Hippocampal formation (tissue), 2 donors: Measurements from ENCODE around the gene CACNA1C.

ENCODE experiments used
- DNase-seq, 2 donors: peaks; one replicate each; lab custom pipeline; 2025; lab: John Stamatoyannopoulos, UW

Gene CACNA1C

DNA sequence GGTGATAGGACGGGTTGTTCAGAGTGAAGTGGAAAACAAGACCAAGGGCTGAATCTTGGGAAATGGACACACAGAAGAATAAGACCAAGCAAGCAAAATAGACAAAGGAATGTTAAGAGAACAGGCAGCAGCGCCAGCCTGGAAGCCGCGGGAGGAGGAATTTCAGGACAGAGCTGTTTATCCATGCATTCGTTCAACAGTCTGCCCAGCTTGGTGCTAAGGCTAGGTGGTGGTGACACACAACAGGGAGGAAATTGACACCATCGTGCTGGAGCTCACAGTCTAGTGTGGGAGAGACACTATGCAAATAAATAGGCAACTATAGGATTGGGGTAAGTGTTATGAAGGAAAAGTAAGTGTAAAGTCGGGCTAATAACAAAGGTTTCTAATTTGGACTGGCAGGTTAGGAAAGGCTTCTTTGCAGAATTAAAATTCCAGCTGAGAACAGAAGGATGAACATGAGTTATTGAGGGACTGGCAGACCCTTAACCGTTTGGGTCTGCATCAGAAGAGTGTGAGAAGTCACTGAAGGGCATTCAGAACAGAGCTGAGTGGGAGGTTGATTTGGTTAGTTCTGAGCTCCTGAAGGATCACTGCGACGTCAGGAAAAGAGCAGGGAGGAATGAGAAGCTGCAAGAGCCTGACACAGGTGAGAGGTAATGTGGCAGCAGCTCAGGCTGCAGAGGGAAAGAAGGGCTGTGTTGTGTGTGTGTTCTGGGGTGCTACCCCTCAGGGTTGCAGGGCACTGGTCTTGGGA lies 499.4 kb downstream of the CACNA1C start:
- DNase-seq: no peak

DNA sequence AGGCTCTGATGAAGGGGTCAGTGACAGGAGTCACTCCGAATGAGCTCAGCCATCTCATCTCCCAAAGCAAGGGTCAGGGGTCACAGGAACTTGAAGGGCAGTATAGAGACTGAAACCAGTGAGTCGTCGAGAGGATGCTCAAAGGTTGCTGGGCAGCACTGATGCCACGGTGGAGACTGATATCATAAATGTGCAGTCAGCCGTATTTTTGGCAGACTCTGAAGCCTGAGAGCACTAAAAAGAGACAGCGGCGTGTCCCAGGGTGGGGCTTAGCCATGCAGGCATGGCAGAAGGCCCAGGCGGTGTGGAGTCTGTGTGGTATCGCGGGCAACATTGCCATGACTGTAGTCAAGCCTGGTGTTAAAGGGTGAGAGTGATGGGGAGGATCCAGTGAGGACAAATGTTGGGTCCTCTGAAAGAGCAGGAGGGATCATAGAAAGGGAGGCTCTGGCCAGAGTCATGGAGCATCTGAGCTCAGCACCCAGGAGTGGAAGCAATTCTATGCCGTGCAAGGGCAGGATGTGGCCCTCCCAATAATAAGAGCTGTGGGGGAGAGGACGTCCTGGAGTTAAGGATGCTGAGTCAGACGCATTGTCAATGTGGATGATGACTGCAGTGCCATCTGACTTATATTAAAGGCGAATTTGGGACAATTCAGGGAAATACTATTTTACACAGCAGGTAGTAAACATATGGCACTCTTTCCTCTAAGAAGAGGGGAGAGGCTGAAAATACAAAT lies 500.8 kb downstream of the CACNA1C start:
- DNase-seq: no peak

DNA sequence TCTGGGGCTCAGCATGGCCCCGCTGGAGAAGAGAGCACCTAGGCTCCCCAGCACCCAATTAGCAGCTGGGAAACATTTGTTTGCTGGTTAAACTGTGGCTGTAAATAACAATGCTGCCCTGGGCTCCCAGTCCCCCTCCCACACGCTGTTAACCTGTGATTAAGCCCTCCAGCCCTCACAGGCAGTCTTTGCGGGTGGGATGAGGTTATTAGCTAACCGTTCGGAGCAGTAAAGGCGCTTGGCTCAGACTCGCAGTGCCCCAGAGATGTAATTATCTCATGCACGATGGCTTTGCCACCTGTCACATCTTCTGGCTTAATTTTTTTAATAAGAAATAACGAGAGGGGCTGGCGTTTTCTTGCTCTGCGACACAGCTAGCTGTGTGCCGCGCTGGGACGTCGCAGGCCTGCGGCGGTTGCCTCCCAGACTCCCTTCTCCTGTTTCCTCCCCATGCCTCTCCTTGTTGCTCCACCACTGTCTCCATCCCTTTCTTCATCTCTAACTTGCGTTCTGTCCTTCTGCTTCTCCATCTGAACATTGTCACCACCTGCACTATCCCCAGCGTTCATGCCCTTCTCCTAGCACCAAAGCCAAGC lies 502.8 kb downstream of the CACNA1C start:
- DNase-seq: no peak

DNA sequence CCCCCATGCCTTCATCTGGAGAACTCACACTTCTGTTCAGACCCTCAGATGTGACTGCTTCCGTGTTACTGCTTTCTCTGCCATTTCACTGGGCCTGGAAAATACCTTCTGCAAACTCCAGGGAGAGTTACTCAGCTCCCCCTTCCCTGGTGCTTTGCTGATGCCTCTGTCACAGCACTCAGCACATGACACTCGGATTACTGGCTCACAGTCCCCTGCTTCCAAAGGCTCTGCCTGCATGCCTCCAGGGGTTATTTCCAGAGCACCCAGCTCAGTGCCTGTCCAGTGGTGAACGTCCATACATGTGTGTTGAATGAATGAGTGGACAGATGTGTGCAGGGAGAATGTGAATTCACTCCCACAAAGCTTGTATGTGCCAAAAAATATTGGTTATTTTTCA lies 504.8 kb downstream of the CACNA1C start:
- DNase-seq: no peak

DNA sequence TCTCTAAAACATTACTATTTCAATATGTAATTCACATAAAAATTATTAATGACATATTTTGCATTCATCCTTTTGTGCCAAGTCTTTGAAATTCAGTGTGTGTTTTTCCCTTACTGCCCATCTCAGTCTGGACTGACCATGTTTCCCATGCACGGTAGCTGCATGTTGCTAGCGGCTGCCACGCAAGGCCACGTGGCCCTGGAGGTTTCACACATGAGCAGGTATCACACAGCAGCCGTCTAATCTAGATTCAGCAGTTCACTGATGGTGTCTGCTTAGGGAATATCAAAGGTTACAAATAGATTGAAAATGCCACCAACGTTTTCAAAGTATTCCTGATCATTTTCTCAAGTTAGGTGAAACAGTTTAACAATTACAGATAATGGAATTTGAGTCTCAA lies 507.1 kb downstream of the CACNA1C start:
- no peak for DNase-seq

DNA sequence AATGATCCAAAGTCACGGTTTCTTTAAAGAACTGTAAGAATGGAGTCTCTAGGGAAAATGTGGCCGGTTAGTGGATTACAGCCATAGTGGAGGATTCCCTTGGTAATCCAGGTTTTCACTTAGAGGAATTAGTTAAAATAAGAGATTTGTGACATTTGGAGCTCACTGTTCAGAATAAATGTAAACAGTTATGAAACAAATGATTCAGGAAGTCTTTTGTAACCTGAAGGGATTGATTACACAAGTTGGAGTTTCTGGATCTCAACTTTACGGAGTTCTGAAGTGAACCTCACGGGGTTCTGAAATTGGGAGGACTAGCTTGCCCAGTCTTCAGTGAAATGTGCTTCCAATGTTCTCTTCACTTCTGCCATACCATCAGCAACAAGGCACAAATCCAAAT lies 507.6 kb downstream of the CACNA1C start:
- DNase-seq: no peak

GRCh38 chr12:2561367-2561766 lies 508.6 kb downstream of the CACNA1C start:
- no peak for DNase-seq

- no peak for DNase-seq
Measured at GRCh38 chr12:2562400-2562799, 509.6 kb downstream of the CACNA1C start.

DNA sequence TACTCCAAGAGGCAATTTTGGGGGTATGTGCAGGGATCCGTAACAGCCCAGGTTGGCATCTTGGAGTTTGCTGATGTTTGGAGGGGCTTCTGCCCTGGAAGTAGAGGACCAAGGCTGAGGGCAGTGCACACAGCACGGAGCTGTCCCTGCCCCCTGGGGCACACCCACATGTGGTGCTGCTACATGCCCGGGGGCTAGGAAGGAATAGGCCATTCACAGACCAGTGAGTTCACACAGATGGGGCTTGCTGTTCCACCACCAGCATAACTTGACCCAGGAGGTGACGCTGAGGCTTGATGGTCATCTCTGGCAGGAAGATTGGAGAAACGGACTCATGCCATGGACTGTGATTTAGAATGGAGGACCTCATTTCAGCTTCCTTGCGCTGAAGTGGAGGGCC lies 510.9 kb downstream of the CACNA1C start:
- no peak for DNase-seq

DNA sequence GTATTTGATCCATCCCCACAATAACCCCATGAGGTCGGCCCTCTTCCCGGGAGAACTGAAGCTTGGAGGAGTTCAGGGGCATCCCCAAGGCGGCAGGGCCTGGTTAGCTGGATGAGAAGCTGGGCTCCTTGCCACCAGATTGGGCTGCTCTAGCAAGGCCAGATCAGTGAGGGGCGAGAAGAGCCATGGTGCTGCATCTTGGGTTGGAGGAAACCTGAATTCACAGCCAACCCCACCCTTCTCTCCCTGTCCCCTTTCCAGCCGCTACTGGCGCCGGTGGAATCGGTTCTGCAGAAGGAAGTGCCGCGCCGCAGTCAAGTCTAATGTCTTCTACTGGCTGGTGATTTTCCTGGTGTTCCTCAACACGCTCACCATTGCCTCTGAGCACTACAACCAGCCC lies 513.4 kb downstream of the CACNA1C start:
- no peak for DNase-seq

GRCh38 chr12:2567711-2568110 lies 514.9 kb downstream of the CACNA1C start:
- DNase-seq: no peak

DNA sequence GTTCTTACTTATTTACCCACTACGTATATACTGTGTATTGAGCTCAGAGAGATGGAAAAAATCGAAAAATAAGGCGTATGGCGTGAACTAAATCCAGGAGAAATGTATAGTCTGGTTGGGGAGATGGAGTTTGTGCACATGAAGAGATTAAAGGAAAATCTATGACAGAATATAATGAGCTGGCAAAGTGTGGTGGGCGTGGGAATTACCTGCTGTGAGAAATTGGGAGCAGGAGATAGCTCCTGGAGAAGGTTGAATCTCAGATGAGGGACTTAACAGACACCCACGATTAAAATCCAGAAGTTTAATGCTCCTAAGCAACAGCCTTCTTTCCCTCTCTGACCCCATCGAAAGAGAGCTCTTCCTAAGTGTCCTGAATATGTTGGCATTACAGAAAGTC lies 517.8 kb downstream of the CACNA1C start:
- DNase-seq: no peak

DNA sequence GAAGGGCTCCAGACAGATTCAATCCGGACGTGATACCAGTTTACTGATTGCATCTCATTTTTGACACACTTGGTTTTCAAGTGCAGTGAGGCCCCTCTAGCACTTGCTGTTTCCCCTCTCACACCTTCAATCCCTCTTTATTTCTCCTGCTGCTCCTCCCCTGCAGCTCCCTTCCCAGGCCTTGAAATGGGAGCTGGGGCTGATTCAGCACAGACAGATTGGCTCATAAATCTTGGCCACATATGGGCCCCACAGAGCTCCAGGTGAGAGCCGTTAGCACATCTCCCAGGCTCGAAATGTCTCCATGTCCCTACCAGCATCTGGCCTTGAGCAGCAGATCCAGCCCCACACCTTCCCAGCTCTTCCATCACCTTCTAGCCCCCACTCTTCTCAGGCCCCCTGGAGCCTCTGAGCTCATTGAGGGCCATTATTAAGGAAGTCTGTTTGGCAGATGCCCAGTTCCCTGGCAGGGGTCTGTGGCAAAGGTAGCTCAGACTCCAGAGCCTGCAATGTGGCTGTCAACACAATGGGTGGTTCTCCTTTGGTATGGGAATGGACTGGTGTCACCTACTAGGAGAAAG lies 521.7 kb downstream of the CACNA1C start:
- DNase-seq: no peak

- DNase-seq: no peak
Measured at GRCh38 chr12:2575245-2575644, 522.5 kb downstream of the CACNA1C start.

GRCh38 chr12:2578211-2578610 lies 525.4 kb downstream of the CACNA1C start:
- no peak for DNase-seq

GRCh38 chr12:2578772-2579171 lies 526.0 kb downstream of the CACNA1C start:
- no peak for DNase-seq

GRCh38 chr12:2580821-2581220 lies 528.0 kb downstream of the CACNA1C start:
- DNase-seq: no peak

GRCh38 chr12:2581293-2582045 lies 528.7 kb downstream of the CACNA1C start:
- DNase-seq: no peak

- DNase-seq: no peak
Measured at GRCh38 chr12:2582631-2583030, 529.8 kb downstream of the CACNA1C start.

GRCh38 chr12:2583091-2583497 lies 530.3 kb downstream of the CACNA1C start:
- peak in 1 of 2 donors; percentile 23 for DNase-seq

DNA sequence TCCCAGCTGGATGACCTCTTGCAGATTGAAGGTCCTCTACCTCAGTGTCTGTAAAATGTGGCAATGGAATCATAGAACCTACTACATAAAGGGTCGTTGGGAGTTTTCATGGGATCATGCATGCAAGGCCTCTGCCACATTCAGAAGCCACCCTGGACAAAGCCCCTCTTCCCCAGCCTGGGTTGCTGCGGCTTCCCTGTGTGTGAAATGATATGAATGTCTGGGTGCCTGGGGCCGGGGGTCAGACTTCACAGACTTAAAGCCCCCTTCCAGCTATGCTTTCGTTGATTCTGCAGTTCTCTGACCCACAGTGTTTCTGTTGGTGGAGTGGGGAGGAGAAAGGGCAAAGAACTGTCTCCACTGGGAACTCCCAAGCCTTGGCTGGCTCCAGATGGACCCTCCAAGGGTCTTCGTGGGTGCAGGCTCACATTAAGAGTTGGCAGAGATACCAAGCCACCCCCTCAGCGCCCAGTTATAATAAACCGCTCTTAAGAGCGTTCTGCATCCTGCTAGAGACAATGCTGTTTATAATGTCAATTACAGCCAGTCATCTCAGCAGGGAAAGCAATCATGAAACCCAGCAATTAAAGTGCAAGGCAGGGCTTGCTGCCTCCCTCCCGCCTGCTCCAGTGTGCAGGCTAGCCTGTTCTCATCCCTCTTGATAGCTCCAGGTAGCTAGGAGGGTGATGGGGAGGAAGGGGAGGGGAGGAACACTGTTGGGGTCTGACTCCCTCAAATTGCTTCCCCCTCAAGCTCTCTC lies 531.0 kb downstream of the CACNA1C start:
- no peak for DNase-seq
